Neural cell (in vitro differentiated cells): ENCODE measurements around the gene CYP4X1.

Source experiments
- CTCF ChIP-seq: fragments of 450-650 bp; IDR thresholded peaks from 2 replicates; pipeline ENCODE4 v1.5.1; 2014; ENCODE audit warnings: antibody characterized with exemption, mild to moderate bottlenecking, moderate library complexity; ENCODE audit not compliant: poor library complexity, severe bottlenecking
- EP300 ChIP-seq: fragments of 450-650 bp; conservative IDR thresholded peaks from 2 replicates; pipeline ENCODE4 v1.6.1; 2014; ENCODE audit warnings: antibody characterized with exemption, mild to moderate bottlenecking, moderate library complexity; ENCODE audit not compliant: poor library complexity, severe bottlenecking
- EZH2 ChIP-seq: fragments of 200-600, 300-800 bp; shearing (Covaris generic), sonication (generic); IDR thresholded peaks from 2 replicates; pipeline ENCODE4 v1.6.1; 2014; ENCODE audit warnings: antibody characterized with exemption, low read length, borderline replicate concordance, mild to moderate bottlenecking; ENCODE audit not compliant: insufficient read depth, poor library complexity, severe bottlenecking
- MXI1 ChIP-seq: fragments of 450-650 bp; conservative IDR thresholded peaks from 2 replicates; pipeline ENCODE4 v1.6.1; 2014; ENCODE audit warnings: antibody characterized with exemption, mild to moderate bottlenecking; ENCODE audit not compliant: poor library complexity, severe bottlenecking
- TAF1 ChIP-seq: IDR thresholded peaks from 2 replicates; pipeline ENCODE4 v1.6.1; 2012; ENCODE audit warnings: low read depth

GRCh38 chr1:47030170-47030805 is 6.8 kb downstream of the CYP4X1 start:
- TF ChIP-seq CTCF (no peak), TAF1 (no peak), EZH2 (no peak), EP300 (no peak), MXI1 (no peak)
